Chondrocyte (in vitro differentiated cells): Measurements from ENCODE around the gene NSUN6. TPM values are rescaled to one million over a fixed set of nuclear protein-coding genes. Genes with fewer than 3 reads are reported as not detected.
"Not testable (repeated sequence)": the region's sequence is repeated elsewhere in the genome, so short reads cannot be mapped to it uniquely, and the experiment has no call there.

Experiments used
- DNase-seq: peaks from one replicate; pipeline ENCODE4 v3.0.0; 2021; ENCODE audit warnings: mixed read lengths, low spot score
- H3K27ac Mint-ChIP-seq: one replicate; pipeline ENCODE4 v1.8.0; 2021; ENCODE audit warnings: mild to moderate bottlenecking, moderate library complexity, mixed read lengths; ENCODE audit not compliant: unreplicated experiment
- H3K27me3 Mint-ChIP-seq: 2 replicates; pipeline ENCODE4 v1.8.0; 2021; ENCODE audit warnings: low read depth, mixed read lengths
- H3K36me3 Mint-ChIP-seq: 2 replicates; pipeline ENCODE4 v1.8.0; 2021; ENCODE audit warnings: low read depth, mixed read lengths
- H3K4me1 Mint-ChIP-seq: 2 replicates; pipeline ENCODE4 v1.8.0; 2021; ENCODE audit warnings: low read depth, mild to moderate bottlenecking, mixed read lengths
- H3K4me3 Mint-ChIP-seq: one replicate; pipeline ENCODE4 v1.8.0; 2021; ENCODE audit warnings: mild to moderate bottlenecking, moderate library complexity, mixed read lengths; ENCODE audit not compliant: unreplicated experiment
- H3K9me3 Mint-ChIP-seq: 2 replicates; pipeline ENCODE4 v1.8.0; 2021; ENCODE audit warnings: low read depth, mixed read lengths
- total RNA-seq: library from RNA; stranded (reverse); gene quantifications from 3 replicates; pipeline ENCODE4 v1.2.1, GENCODE V29; 2021
- TF ChIP-seq, protein P1 (sequence below): fragments of 200-600 bp; sonication (generic); IDR thresholded peaks from 2 replicates; pipeline ENCODE4 v1.5.0; 2021; ENCODE audit warnings: antibody characterized with exemption, mild to moderate bottlenecking, moderate library complexity

Gene NSUN6
- total RNA-seq, 1 donor from 2014 or later, result 3.3 TPM

DNA sequence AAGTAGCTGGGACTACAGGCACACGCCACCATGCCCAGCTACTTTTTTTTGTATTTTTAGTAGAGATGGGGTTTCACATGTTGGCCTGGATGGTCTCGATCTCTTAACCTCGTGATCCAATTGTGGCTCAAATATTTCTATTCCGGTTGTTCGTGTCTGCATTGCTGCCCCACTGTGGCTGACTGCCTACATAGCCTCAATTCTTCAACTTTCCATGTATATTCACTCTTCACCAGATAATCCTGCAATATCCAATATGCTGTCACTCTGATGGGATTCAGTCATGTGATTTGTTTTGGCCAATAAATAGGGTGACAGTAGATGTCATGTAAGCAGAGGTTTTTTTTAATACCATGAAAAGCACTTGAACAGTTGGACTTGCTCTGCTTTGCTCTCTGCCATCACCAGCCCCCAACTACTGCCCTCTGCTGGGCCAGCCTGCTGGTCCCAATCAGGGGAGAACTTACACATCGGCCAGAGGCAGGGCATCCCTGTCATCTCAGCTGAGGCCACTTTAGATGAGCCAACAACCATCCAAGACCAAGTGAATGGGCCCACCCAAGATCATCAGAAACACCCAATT is 56.7 kb downstream of the NSUN6 start:
- no peak overlapping the region for H3K4me3 Mint-ChIP-seq
- no peak overlapping the region for H3K27ac Mint-ChIP-seq
- peaks cover 9% of the 10 kb centered on the region for H3K9me3 Mint-ChIP-seq
- H3K36me3 Mint-ChIP-seq, result peaks cover 14% of the 10 kb centered on the region
- H3K27me3 Mint-ChIP-seq, result no peaks in the 10 kb centered on the region
- no peaks in the 10 kb centered on the region for H3K4me1 Mint-ChIP-seq
- no peak for DNase-seq
- TF ChIP-seq, protein P1, sequence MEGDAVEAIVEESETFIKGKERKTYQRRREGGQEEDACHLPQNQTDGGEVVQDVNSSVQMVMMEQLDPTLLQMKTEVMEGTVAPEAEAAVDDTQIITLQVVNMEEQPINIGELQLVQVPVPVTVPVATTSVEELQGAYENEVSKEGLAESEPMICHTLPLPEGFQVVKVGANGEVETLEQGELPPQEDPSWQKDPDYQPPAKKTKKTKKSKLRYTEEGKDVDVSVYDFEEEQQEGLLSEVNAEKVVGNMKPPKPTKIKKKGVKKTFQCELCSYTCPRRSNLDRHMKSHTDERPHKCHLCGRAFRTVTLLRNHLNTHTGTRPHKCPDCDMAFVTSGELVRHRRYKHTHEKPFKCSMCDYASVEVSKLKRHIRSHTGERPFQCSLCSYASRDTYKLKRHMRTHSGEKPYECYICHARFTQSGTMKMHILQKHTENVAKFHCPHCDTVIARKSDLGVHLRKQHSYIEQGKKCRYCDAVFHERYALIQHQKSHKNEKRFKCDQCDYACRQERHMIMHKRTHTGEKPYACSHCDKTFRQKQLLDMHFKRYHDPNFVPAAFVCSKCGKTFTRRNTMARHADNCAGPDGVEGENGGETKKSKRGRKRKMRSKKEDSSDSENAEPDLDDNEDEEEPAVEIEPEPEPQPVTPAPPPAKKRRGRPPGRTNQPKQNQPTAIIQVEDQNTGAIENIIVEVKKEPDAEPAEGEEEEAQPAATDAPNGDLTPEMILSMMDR, result peak; percentile 45

DNA sequence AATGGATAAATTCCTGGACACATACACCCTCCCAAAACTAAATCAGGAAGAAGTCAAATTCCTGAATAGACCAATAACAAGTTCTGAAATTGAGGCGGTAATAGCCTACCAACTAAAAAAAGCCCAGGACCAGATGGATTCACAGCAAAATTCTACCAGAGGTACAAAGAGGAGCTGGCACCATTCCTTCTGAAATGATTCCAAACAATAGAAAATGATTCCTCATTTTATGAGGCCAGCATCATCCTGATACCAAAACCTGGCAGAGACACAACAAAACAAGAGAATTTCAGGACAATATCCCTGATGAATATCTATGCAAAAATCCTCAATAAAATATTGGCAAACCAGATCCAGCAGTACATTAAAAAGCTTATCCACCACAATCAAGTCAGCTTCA is 60.2 kb downstream of the NSUN6 start:
- not testable (repeated sequence) for H3K4me1 Mint-ChIP-seq, H3K27me3 Mint-ChIP-seq, H3K4me3 Mint-ChIP-seq, H3K9me3 Mint-ChIP-seq, H3K27ac Mint-ChIP-seq, DNase-seq
- peaks cover 18% of the 10 kb centered on the region for H3K36me3 Mint-ChIP-seq

DNA sequence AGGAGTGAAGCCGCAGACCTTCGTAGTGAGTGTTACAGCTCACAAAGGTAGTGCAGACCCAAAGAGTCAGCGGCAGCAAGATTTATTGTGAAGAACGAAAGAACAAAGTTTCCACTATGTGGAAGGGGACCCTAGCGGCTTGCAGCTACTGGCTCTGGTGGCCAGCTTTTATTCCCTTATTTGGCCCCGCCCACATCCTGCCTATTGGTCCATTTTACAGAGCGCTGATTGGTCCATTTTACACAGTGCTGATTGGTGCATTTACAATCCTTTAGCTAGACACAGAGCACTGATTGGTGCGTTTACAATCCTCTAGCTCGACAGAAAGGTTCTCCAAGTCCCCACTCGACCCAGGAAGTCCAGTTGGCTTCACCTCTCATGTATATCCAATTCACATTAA is 64.8 kb downstream of the NSUN6 start:
- not testable (repeated sequence) for H3K4me1 Mint-ChIP-seq, DNase-seq, H3K4me3 Mint-ChIP-seq, H3K27me3 Mint-ChIP-seq, H3K27ac Mint-ChIP-seq
- peaks cover 21% of the 10 kb centered on the region for H3K36me3 Mint-ChIP-seq
- H3K9me3 Mint-ChIP-seq, result peaks cover 13% of the 10 kb centered on the region

DNA sequence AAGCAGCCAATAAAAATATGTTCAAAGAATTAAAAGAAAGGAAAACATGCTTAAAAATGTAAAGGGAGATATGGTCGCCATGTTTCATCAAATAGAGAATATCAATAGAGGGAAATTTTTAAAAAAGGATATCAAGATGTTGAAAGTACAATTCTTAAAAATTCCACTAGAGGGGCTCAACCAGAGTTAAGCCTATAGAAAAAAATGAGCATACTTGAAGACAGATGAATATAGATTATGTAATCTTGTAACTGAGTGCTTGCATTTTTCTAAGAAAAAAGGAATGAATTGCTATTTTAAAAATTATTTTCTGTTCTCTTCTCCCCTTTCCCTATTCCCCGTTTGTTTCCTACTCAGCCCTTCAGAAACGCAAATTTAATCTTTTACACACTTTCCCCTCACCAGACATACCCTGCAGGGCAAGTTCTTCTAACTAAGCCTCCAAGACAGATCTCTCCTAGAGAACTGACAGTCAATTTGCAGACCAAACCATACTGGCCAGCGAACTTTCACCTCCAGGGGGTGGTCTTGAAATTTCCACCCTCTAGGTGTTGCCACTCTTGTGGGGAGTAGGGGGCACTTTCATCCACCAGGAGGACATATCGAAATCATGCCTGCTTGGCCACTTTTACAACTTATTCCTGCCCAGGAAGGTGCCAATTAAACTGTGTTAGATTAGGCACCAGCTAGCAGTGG is 67.7 kb downstream of the NSUN6 start:
- peaks cover 18% of the 10 kb centered on the region for H3K36me3 Mint-ChIP-seq
- DNase-seq, result no peak
- TF ChIP-seq, protein P1, result peak; percentile 70
- no peak overlapping the region for H3K4me3 Mint-ChIP-seq
- peaks cover 3% of the 10 kb centered on the region for H3K9me3 Mint-ChIP-seq
- H3K27ac Mint-ChIP-seq, result no peak overlapping the region
- H3K27me3 Mint-ChIP-seq, result no peaks in the 10 kb centered on the region
- H3K4me1 Mint-ChIP-seq, result no peaks in the 10 kb centered on the region

DNA sequence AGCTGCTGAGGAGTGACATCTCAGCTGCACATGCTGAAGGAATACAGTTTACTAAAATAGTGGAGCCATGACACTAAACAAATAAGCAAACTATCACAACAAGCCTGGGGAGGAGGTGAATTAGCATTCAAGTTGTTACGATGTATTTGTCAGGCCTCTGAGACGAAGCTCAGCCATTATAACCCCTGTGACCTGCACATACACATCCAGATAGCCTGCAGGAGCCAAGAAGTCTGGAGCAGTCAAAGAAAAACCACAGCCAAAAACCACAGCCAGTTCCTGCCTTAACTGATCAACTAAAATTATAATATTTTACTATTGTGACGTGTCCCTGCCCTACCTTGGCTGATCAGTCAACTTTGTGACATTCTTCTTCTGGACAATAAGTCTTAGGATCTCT is 68.6 kb downstream of the NSUN6 start:
- H3K27me3 Mint-ChIP-seq, result no peaks in the 10 kb centered on the region
- TF ChIP-seq, protein P1, result no peak
- peaks cover 22% of the 10 kb centered on the region for H3K36me3 Mint-ChIP-seq
- peaks cover 7% of the 10 kb centered on the region for H3K9me3 Mint-ChIP-seq
- DNase-seq, result no peak
- H3K4me3 Mint-ChIP-seq, result no peak overlapping the region
- H3K27ac Mint-ChIP-seq, result no peak overlapping the region
- no peaks in the 10 kb centered on the region for H3K4me1 Mint-ChIP-seq

DNA sequence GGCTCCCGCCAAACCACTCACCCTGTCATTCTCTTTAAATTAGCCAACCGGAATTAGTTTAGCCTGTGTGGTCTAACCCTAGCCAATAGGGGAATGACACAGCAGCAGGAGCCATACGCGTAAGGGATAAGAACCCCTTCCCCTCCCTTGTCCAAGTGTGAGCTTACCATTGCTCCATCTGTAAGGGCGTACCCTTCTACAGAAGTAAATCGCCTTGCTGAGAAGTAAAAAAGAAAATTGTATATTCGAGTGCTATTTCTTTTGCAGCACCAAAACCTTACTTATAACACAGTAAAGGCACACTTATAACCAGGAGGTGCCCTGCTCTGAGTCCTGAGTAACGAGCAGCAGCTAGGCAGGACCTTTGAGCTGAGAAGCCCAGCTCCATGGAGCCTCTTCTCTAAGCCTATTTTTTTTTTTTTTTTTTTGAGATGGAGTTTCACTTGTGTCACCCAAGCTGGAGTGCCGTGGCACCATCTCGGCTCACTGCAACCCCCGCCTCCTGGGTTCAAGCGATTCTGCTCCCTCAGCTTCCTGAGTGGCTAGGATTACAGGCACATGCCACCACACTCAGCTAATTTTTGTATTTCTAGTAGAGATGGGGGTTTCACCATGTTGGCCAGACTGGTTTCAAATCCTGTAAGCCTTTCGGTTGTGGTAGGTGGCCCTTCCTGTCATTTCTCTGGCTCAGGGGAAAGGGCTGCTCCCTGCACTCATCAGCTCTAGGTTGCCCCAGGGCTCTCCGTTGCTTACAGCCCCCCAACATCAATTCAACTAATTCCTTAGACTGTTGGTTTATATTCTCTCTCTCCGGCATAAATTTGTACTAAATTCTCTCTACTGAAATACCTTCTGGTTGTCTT is 73.3 kb downstream of the NSUN6 start:
- Mint-ChIP-seq H3K4me3 (no peak overlapping the region), H3K36me3 (peaks cover 26% of the 10 kb centered on the region), H3K27ac (no peak overlapping the region), H3K27me3 (no peaks in the 10 kb centered on the region), H3K4me1 (no peaks in the 10 kb centered on the region), H3K9me3 (peaks cover 24% of the 10 kb centered on the region)
- no peak for DNase-seq
- TF ChIP-seq, protein P1, result no peak
